Measurements from ENCODE around the gene SOX4. TPM values are rescaled to one million over a fixed set of nuclear protein-coding genes. Genes with fewer than 3 reads are reported as not detected.
"Not testable (repeated sequence)": the region's sequence is repeated elsewhere in the genome, so short reads cannot be mapped to it uniquely, and the experiment has no call there.

SOX4 gene
- total RNA-seq = 10.4 TPM

- H3K9me3 ChIP-seq = no peaks in the 10 kb centered on the region
- H3K4me3 ChIP-seq = peak within 1 kb of the TSS; percentile 78
- no peaks in the 10 kb centered on the region for H3K27me3 ChIP-seq
- H3K4me1 ChIP-seq = peaks cover 0 to 4% of the 10 kb centered on the region in 2 donors
- H3K27ac ChIP-seq = peak within 1 kb of the TSS; percentile 91 to 97
- peak; percentile 75 to 96 for DNase-seq (ENCODE audit: low spot score in 2 of 2)
- no peaks in the 10 kb centered on the region for H3K36me3 ChIP-seq
- intact Hi-C loops (cut with DNase I) = loop anchor here (5.0 to 10.0 kb wide), 5 partner anchors 351 to 1301 kb away; partner anchors contain the start of gene E2F3
- TF ChIP-seq CTCF (IDR thresholded peaks at IDR 0.05) = no peak
These were observed at the start of gene SOX4 for GRCh38 chr6:21593412-21593926. Gene SOX4, plus strand, starts transcription at chr6:21593751. Its CDS starts 784 bp downstream, at chr6:21594535.

GRCh38 chr6:21552286-21552685, 41.3 kb upstream of the SOX4 start:
- H3K36me3 ChIP-seq; H3K4me3 ChIP-seq; H3K27me3 ChIP-seq; DNase-seq (ENCODE audit: low spot score in 2 of 2); H3K27ac ChIP-seq; H3K9me3 ChIP-seq; H3K4me1 ChIP-seq; intact Hi-C loops (cut with DNase I): not testable (repeated sequence)

- no peak overlapping the region for H3K27ac ChIP-seq
- no peak for DNase-seq (ENCODE audit: low spot score in 2 of 2)
- H3K27me3 ChIP-seq = no peaks in the 10 kb centered on the region
- TF ChIP-seq CTCF (IDR thresholded peaks at IDR 0.05) = no peak
- H3K36me3 ChIP-seq = no peaks in the 10 kb centered on the region
- no peaks in the 10 kb centered on the region for H3K9me3 ChIP-seq
- intact Hi-C loops (cut with DNase I) = no loop called here
- H3K4me1 ChIP-seq = peaks cover 0 to 5% of the 10 kb centered on the region in 2 donors
- no peak overlapping the region for H3K4me3 ChIP-seq
These were observed 39.3 kb upstream of the SOX4 start for GRCh38 chr6:21554286-21554685.

GRCh38 chr6:21555197-21555596, 38.4 kb upstream of the SOX4 start:
- no peak overlapping the region for H3K27ac ChIP-seq
- peaks cover 0 to 5% of the 10 kb centered on the region in 2 donors for H3K4me1 ChIP-seq
- H3K27me3 ChIP-seq = no peaks in the 10 kb centered on the region
- H3K9me3 ChIP-seq = no peaks in the 10 kb centered on the region
- intact Hi-C loops (cut with DNase I) = no loop called here
- no peaks in the 10 kb centered on the region for H3K36me3 ChIP-seq
- TF ChIP-seq CTCF (IDR thresholded peaks at IDR 0.05) = no peak
- H3K4me3 ChIP-seq = no peak overlapping the region
- no peak for DNase-seq (ENCODE audit: low spot score in 2 of 2)

GRCh38 chr6:21556511-21556910, 37.0 kb upstream of the SOX4 start:
- H3K36me3 ChIP-seq = no peaks in the 10 kb centered on the region
- no peak overlapping the region for H3K4me3 ChIP-seq
- H3K27ac ChIP-seq = no peak overlapping the region
- intact Hi-C loops (cut with DNase I) = no loop called here
- no peaks in the 10 kb centered on the region for H3K9me3 ChIP-seq
- H3K4me1 ChIP-seq = peaks cover 0 to 5% of the 10 kb centered on the region in 2 donors
- no peaks in the 10 kb centered on the region for H3K27me3 ChIP-seq
- no peak for DNase-seq (ENCODE audit: low spot score in 2 of 2)
- no peak for TF ChIP-seq CTCF (IDR thresholded peaks at IDR 0.05)

GRCh38 chr6:21556968-21557721, 36.4 kb upstream of the SOX4 start:
- no peaks in the 10 kb centered on the region for H3K36me3 ChIP-seq
- intact Hi-C loops (cut with DNase I) = no loop called here
- H3K4me3 ChIP-seq = no peak overlapping the region
- no peaks in the 10 kb centered on the region for H3K9me3 ChIP-seq
- H3K4me1 ChIP-seq = peaks cover 0 to 5% of the 10 kb centered on the region in 2 donors
- DNase-seq (ENCODE audit: low spot score in 2 of 2) = no peak
- no peaks in the 10 kb centered on the region for H3K27me3 ChIP-seq
- TF ChIP-seq CTCF (IDR thresholded peaks at IDR 0.05) = no peak
- no peak overlapping the region for H3K27ac ChIP-seq

Data from ascending aorta (tissue), 2 donors.